Loucy (cell line): ENCODE data around the gene ARHGEF10L.

Experiments used
- H2AFZ ChIP-seq: fragments of 200-600 bp; sonication (generic); 2 replicates; pipeline ENCODE4 v1.6.0; 2016; ENCODE audit warnings: antibody characterized with exemption, mild to moderate bottlenecking, low read length, moderate library complexity
- H3F3A ChIP-seq: fragments of 200-600 bp; 2 replicates; pipeline ENCODE4 v1.6.0; 2016; ENCODE audit warnings: antibody characterized with exemption, low read depth, mild to moderate bottlenecking
- H3K27me3 ChIP-seq: fragments of 200-600 bp; sonication (generic); 2 replicates; pipeline ENCODE4 v1.6.1; 2014; ENCODE audit warnings: low read length, mild to moderate bottlenecking; ENCODE audit not compliant: insufficient read depth, poor library complexity, severe bottlenecking
- H3K36me3 ChIP-seq: fragments of 200-600 bp; sonication (generic); 2 replicates; pipeline ENCODE4 v1.6.1; 2016; ENCODE audit warnings: low read length; ENCODE audit not compliant: insufficient read depth
- H3K4me1 ChIP-seq: fragments of 200-600 bp; sonication (generic); 2 replicates; pipeline ENCODE4 v1.5.1; 2014; ENCODE audit warnings: low read length, mild to moderate bottlenecking; ENCODE audit not compliant: insufficient read depth, poor library complexity, severe bottlenecking
- H3K4me2 ChIP-seq: fragments of 200-600 bp; sonication (generic); 2 replicates; pipeline ENCODE4 v1.6.0; 2014; ENCODE audit warnings: antibody characterized with exemption, low read length, low read depth, mild to moderate bottlenecking; ENCODE audit not compliant: poor library complexity, severe bottlenecking
- H3K4me3 ChIP-seq: fragments of 200-600 bp; sonication (generic); 2 replicates; pipeline ENCODE4 v1.5.1; 2014; ENCODE audit warnings: low read length, mild to moderate bottlenecking, mixed read lengths; ENCODE audit not compliant: poor library complexity, severe bottlenecking
- H3K79me2 ChIP-seq: fragments of 200-600 bp; sonication (generic); 2 replicates; pipeline ENCODE4 v1.6.1; 2014; ENCODE audit warnings: low read length; ENCODE audit not compliant: insufficient read depth
- H3K9ac ChIP-seq: fragments of 200-600 bp; sonication (generic); 2 replicates; pipeline ENCODE4 v1.6.0; 2014; ENCODE audit warnings: mild to moderate bottlenecking, low read depth, low read length, moderate library complexity; ENCODE audit not compliant: poor library complexity, severe bottlenecking
- H3K9me2 ChIP-seq: fragments of 200-600 bp; sonication (generic); replicated peaks from 2 replicates; pipeline ENCODE4 v1.6.1; 2016; ENCODE audit warnings: low read depth, low read length, mixed read lengths
- H3K9me3 ChIP-seq: fragments of 200-600 bp; sonication (generic); 2 replicates; pipeline ENCODE4 v1.6.1; 2014; ENCODE audit warnings: mild to moderate bottlenecking, antibody characterized with exemption, low read length, low read depth; ENCODE audit not compliant: insufficient read depth
- H4K20me1 ChIP-seq: fragments of 200-600 bp; sonication (generic); 2 replicates; pipeline ENCODE4 v1.6.0; 2014; ENCODE audit warnings: antibody characterized with exemption, low read length, mild to moderate bottlenecking; ENCODE audit not compliant: insufficient read depth, poor library complexity, severe bottlenecking
- CTCF ChIP-seq: fragments of 200-600 bp; sonication (generic); conservative IDR thresholded peaks from 2 replicates; pipeline ENCODE4 v1.5.1; 2014; ENCODE audit warnings: mild to moderate bottlenecking, antibody characterized with exemption, low read length
- EZH2phosphoT487 ChIP-seq: fragments of 200-600 bp; IDR thresholded peaks from 2 replicates; pipeline ENCODE4 v1.6.1; 2018; ENCODE audit warnings: antibody characterized with exemption, mild to moderate bottlenecking, moderate library complexity, borderline replicate concordance

The ARHGEF10L gene

GRCh38 chr1:17617787-17618557 lies 78.5 kb downstream of the ARHGEF10L start:
- no peaks in the 10 kb centered on the region for H3K9me3 ChIP-seq
- TF ChIP-seq EZH2phosphoT487 (no peak), CTCF (no peak)
- no peaks in the 10 kb centered on the region for H3K36me3 ChIP-seq
- H3K9me2 ChIP-seq, result no peaks in the 10 kb centered on the region
- no peak overlapping the region for H3K9ac ChIP-seq
- H3K4me1 ChIP-seq, result peaks cover 4% of the 10 kb centered on the region
- no peaks in the 10 kb centered on the region for H3K27me3 ChIP-seq
- no peak overlapping the region for H3K4me2 ChIP-seq
- no peaks in the 10 kb centered on the region for H3K79me2 ChIP-seq
- H3K4me3 ChIP-seq, result no peak overlapping the region
- H2AFZ ChIP-seq, result no peak overlapping the region
- no peaks in the 10 kb centered on the region for H4K20me1 ChIP-seq
- no peaks in the 10 kb centered on the region for H3F3A ChIP-seq

- H4K20me1 ChIP-seq, result no peaks in the 10 kb centered on the region
- H3K4me2 ChIP-seq, result no peak overlapping the region
- H3K4me1 ChIP-seq, result peaks cover 4% of the 10 kb centered on the region
- H3K27me3 ChIP-seq, result no peaks in the 10 kb centered on the region
- no peak overlapping the region for H3K4me3 ChIP-seq
- no peaks in the 10 kb centered on the region for H3K36me3 ChIP-seq
- TF ChIP-seq CTCF, result no peak
- no peak for TF ChIP-seq EZH2phosphoT487
- H3F3A ChIP-seq, result no peaks in the 10 kb centered on the region
- H2AFZ ChIP-seq, result no peak overlapping the region
- H3K9me2 ChIP-seq, result no peaks in the 10 kb centered on the region
- H3K9ac ChIP-seq, result no peak overlapping the region
- H3K9me3 ChIP-seq, result no peaks in the 10 kb centered on the region
- H3K79me2 ChIP-seq, result no peaks in the 10 kb centered on the region
Observed at GRCh38 chr1:17618558-17619247, 79.2 kb downstream of the ARHGEF10L start.

- H3K9me2 ChIP-seq, result no peaks in the 10 kb centered on the region
- H3K36me3 ChIP-seq, result no peaks in the 10 kb centered on the region
- no peak overlapping the region for H2AFZ ChIP-seq
- H3K4me3 ChIP-seq, result no peak overlapping the region
- no peak overlapping the region for H3K9ac ChIP-seq
- H3K27me3 ChIP-seq, result no peaks in the 10 kb centered on the region
- no peak overlapping the region for H3K4me2 ChIP-seq
- no peaks in the 10 kb centered on the region for H3K79me2 ChIP-seq
- no peaks in the 10 kb centered on the region for H4K20me1 ChIP-seq
- H3K4me1 ChIP-seq, result no peaks in the 10 kb centered on the region
- no peaks in the 10 kb centered on the region for H3F3A ChIP-seq
- TF ChIP-seq CTCF (no peak), EZH2phosphoT487 (no peak)
- H3K9me3 ChIP-seq, result no peaks in the 10 kb centered on the region
Observed at GRCh38 chr1:17620448-17620847, 81.0 kb downstream of the ARHGEF10L start.
